Measurements from ENCODE around the gene CLEC3B. TPM values are rescaled to one million over a fixed set of nuclear protein-coding genes. Genes with fewer than 3 reads are reported as not detected.

Gene CLEC3B
- total RNA-seq, 1 experiment from 2014 or later = not detected

DNA sequence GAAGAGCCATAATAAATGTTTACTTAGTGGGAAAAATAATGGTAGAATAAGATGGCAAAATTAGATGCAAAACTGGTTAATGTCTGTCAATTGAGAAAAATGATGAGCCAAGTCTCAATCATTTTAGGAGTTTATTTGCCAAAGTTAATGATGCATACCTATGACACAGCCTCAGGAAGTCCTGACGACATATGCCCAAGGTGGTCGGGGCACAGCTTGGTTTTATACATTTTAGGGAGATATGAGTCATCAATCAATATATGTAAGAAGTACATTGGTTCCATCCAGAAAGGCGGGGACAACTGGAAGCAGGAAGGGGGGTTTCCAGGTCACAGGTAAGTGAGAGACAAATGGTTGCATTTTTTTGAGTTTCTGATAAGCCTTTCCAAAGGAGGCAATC, 31.5 kb downstream of the CLEC3B start:
- Histone ChIP-seq H3F3A (ENCODE audit: insufficient read depth, low read depth) (peaks cover 46% of the 10 kb centered on the region), H3K9me2 (ENCODE audit: insufficient read depth) (no peaks in the 10 kb centered on the region), H3K79me2 (ENCODE audit: low read depth) (no peaks in the 10 kb centered on the region), H3K4me3 (no peak overlapping the region), H2AFZ (no peak overlapping the region), H4K20me1 (ENCODE audit: insufficient read depth) (no peaks in the 10 kb centered on the region), H3K27ac (peak overlapping the region; percentile 66), H3K4me1 (replicated peaks; ENCODE audit: insufficient read depth) (peaks cover 61% of the 10 kb centered on the region), H3K27me3 (ENCODE audit: insufficient read depth, low read depth) (no peaks in the 10 kb centered on the region), H3K4me2 (peak overlapping the region; percentile 18), H3K36me3 (ENCODE audit: low read depth) (no peaks in the 10 kb centered on the region), H3K9me3 (ENCODE audit: insufficient read depth, low read depth) (no peaks in the 10 kb centered on the region; the same call in 1 of the 2 replicates)
- POLR2A ChIA-PET (ENCODE audit: unreplicated experiment) = no interaction called here
- TF ChIP-seq, protein P1, sequence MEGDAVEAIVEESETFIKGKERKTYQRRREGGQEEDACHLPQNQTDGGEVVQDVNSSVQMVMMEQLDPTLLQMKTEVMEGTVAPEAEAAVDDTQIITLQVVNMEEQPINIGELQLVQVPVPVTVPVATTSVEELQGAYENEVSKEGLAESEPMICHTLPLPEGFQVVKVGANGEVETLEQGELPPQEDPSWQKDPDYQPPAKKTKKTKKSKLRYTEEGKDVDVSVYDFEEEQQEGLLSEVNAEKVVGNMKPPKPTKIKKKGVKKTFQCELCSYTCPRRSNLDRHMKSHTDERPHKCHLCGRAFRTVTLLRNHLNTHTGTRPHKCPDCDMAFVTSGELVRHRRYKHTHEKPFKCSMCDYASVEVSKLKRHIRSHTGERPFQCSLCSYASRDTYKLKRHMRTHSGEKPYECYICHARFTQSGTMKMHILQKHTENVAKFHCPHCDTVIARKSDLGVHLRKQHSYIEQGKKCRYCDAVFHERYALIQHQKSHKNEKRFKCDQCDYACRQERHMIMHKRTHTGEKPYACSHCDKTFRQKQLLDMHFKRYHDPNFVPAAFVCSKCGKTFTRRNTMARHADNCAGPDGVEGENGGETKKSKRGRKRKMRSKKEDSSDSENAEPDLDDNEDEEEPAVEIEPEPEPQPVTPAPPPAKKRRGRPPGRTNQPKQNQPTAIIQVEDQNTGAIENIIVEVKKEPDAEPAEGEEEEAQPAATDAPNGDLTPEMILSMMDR (conservative IDR thresholded peaks at IDR 0.05) = no peak
- TF ChIP-seq EZH2 (IDR thresholded peaks at IDR 0.05; ENCODE audit: low read depth) = no peak
- intact Hi-C loops (cut with micrococcal nuclease; ENCODE audit: unreplicated experiment) = no loop called here
- DNase-seq = peak in 1 of 2 experiments; percentile 66
- BruUV-seq (replicated peaks) = no TSS peak
- CTCF ChIA-PET = no interaction called here

DNA sequence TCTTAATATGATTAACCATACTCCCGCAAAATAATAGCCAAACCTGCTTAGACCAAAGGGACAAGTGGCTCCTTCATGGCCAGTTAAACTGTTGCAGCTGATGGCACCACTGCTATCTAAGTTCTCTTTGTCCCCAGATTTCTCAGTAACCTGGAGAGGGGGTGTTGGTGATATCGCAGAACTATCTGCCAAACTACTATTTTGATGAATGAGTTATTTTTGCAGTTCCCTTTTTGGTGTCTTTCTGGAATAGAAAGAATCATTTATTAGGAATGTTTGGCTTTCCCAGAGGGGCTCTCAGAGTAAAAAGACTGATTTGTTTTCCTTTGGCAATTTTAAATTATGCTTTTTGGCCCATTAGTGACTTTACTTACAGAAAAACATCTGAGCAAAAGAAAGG, 33.0 kb downstream of the CLEC3B start:
- Histone ChIP-seq H3K27me3 (ENCODE audit: insufficient read depth, low read depth) (no peaks in the 10 kb centered on the region), H3K9me2 (ENCODE audit: insufficient read depth) (no peaks in the 10 kb centered on the region), H2AFZ (no peak overlapping the region), H3K9me3 (ENCODE audit: insufficient read depth, low read depth) (no peaks in the 10 kb centered on the region), H3K36me3 (ENCODE audit: low read depth) (no peaks in the 10 kb centered on the region), H3K4me2 (no peak overlapping the region), H3K27ac (no peak overlapping the region), H3K4me3 (no peak overlapping the region), H3K79me2 (ENCODE audit: low read depth) (no peaks in the 10 kb centered on the region), H3K4me1 (replicated peaks; ENCODE audit: insufficient read depth) (peaks cover 50% of the 10 kb centered on the region), H3F3A (ENCODE audit: insufficient read depth, low read depth) (peaks cover 37% of the 10 kb centered on the region), H4K20me1 (ENCODE audit: insufficient read depth) (no peaks in the 10 kb centered on the region)
- POLR2A ChIA-PET (ENCODE audit: unreplicated experiment) = interaction anchor here (0.6 kb wide), 1 partner anchor 33 kb away, joined by 7 read pairs; no protein-coding TSS in a partner anchor
- intact Hi-C loops (cut with micrococcal nuclease; ENCODE audit: unreplicated experiment) = no loop called here
- BruUV-seq (replicated peaks) = no TSS peak
- TF ChIP-seq EZH2 (IDR thresholded peaks at IDR 0.05; ENCODE audit: low read depth) = no peak
- TF ChIP-seq, protein P1 (conservative IDR thresholded peaks at IDR 0.05) = no peak
- DNase-seq = no peak
- CTCF ChIA-PET = no interaction called here

DNA sequence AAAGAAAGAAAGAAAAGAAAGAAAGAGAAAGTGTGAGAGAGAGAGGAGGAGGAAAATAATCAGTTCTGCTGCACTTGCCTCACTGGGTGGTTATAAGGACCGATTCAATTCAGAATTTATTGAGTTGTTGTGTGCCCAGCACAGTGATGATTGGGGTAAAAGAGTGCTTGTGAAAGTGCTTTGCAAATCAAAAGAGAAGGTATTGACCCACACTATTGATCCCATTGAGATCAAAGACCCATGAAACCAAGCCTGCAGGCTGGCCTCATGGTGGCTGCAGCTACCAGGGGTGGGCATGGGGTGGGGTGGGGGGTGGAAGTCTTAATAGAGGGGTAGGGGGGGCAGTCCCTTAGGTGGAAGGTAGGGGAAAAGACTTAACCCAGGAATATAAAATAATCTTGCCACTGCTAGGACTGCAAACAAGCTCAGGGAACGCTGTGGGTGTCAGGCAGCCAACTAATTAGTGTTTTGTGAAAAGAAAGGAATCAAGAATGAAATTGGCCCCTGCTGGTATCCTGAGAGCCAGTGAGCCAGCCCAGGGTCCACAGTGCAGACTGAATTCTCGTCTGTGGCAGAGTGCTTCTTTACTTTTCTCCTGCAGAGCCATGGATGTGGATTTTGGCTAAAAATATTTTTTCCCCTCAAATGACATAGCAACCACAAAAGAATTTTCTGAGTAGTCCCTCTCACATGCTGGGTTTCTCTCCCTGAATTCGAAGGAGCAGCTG, 34.2 kb downstream of the CLEC3B start:
- H3K27ac ChIP-seq = no peak overlapping the region
- TF ChIP-seq, protein P1 (conservative IDR thresholded peaks at IDR 0.05) = no peak
- TF ChIP-seq EZH2 (IDR thresholded peaks at IDR 0.05; ENCODE audit: low read depth) = no peak
- intact Hi-C loops (cut with micrococcal nuclease; ENCODE audit: unreplicated experiment) = no loop called here
- no peak overlapping the region for H3K4me2 ChIP-seq
- H3K9me3 ChIP-seq (ENCODE audit: insufficient read depth, low read depth) = no peaks in the 10 kb centered on the region
- H3F3A ChIP-seq (ENCODE audit: insufficient read depth, low read depth) = peaks cover 31% of the 10 kb centered on the region
- no peak overlapping the region for H3K4me3 ChIP-seq
- no peaks in the 10 kb centered on the region for H3K36me3 ChIP-seq (ENCODE audit: low read depth)
- POLR2A ChIA-PET (ENCODE audit: unreplicated experiment) = no interaction called here
- H2AFZ ChIP-seq = no peak overlapping the region
- no peaks in the 10 kb centered on the region for H4K20me1 ChIP-seq (ENCODE audit: insufficient read depth)
- H3K79me2 ChIP-seq (ENCODE audit: low read depth) = no peaks in the 10 kb centered on the region
- H3K4me1 ChIP-seq (replicated peaks; ENCODE audit: insufficient read depth) = peaks cover 50% of the 10 kb centered on the region
- BruUV-seq (replicated peaks) = no TSS peak
- CTCF ChIA-PET = no interaction called here
- no peaks in the 10 kb centered on the region for H3K9me2 ChIP-seq (ENCODE audit: insufficient read depth)
- H3K27me3 ChIP-seq (ENCODE audit: insufficient read depth, low read depth) = no peaks in the 10 kb centered on the region
- DNase-seq = no peak

All from PC-9 (cell line).